A549 (cell line): ENCODE data around the gene KDM6B. TPM values are rescaled to one million over a fixed set of nuclear protein-coding genes. Genes with fewer than 3 reads are reported as not detected.
A peak's percentile ranks its signal among the peaks of the same experiment; 100 is the strongest.

ENCODE experiments used
- ATAC-seq, 2 experiments: fragments of 200-7000 bp in 1 of 2; fragments of >200 bp in 1 of 2; cut with Nextera tagmentation in 1 of 2; cut with Tn5 transposase in 1 of 2; 3 replicates each; pipeline versions ENCODE4 v1.8.0 to v1.9.1; 2018 to 2020; ENCODE audit warnings: mild to moderate bottlenecking in 1 of 2, moderate library complexity in 1 of 2
- CTCF ChIA-PET: fragments of 300-600 bp; sonication (Branson Sonifier 250); formaldehyde crosslinking; extraction: SDS; loops from one replicate; lab custom pipeline; 2021; ENCODE audit warnings: antibody characterized with exemption, inconsistent platforms; lab: Yijun Ruan, JAX
- POLR2A ChIA-PET: fragments of 350-600 bp; formaldehyde crosslinking; extraction: SDS; loops from one replicate; lab custom pipeline; 2021; ENCODE audit warnings: antibody characterized with exemption, inconsistent platforms; lab: Yijun Ruan, JAX
- DNase-seq, 2 experiments: peaks; one replicate each; pipeline versions ENCODE4 v3.0.0 to v3.0.0-alpha.2; 2011 to 2016; ENCODE audit warnings: low read depth in 1 of 2, low spot score in 1 of 2
- FAIRE-seq: peaks from 2 replicates; lab custom pipeline; 2011; peaks lifted over from hg19 to GRCh38; lab: Jason Lieb, UNC
- H3K27ac ChIP-seq, 2 experiments: fragments of >200 bp; sonication (Bioruptor Twin); formaldehyde crosslinking; 3 replicates each; pipeline ENCODE4 v1.5.1; 2016 to 2017
- H3K4me1 ChIP-seq: fragments of >200 bp; sonication (Bioruptor Twin); formaldehyde crosslinking; 3 replicates; pipeline ENCODE4 v1.6.1; 2016
- H3K4me2 ChIP-seq: fragments of >200 bp; sonication (Bioruptor Twin); formaldehyde crosslinking; 3 replicates; pipeline ENCODE4 v1.6.1; 2016
- H3K4me3 ChIP-seq: fragments of >200 bp; sonication (Bioruptor Twin); formaldehyde crosslinking; 3 replicates; pipeline ENCODE4 v1.5.1; 2016
- H3K9me3 ChIP-seq: fragments of >200 bp; sonication (Bioruptor Twin); formaldehyde crosslinking; 3 replicates; pipeline ENCODE4 v1.6.1; 2016
- BHLHE40 ChIP-seq: IDR thresholded peaks from 2 replicates; pipeline ENCODE4 v1.6.1; 2012; ENCODE audit warnings: low read depth, low read length, inconsistent platforms
- CHD2 ChIP-seq: fragments of 150-350 bp; IDR thresholded peaks from 2 replicates; pipeline ENCODE4 v1.6.1; 2014; ENCODE audit warnings: low read length; ENCODE audit not compliant: partially characterized antibody
- CHD4 ChIP-seq: fragments of 200-600 bp; sonication (generic); IDR thresholded peaks from 2 replicates; pipeline ENCODE4 v1.6.1; 2016; ENCODE audit warnings: antibody characterized with exemption, mild to moderate bottlenecking, borderline replicate concordance
- ESRRA ChIP-seq: fragments of 150-350 bp; IDR thresholded peaks from 2 replicates; pipeline ENCODE4 v1.6.1; 2014; ENCODE audit warnings: mild to moderate bottlenecking, low read length, borderline replicate concordance
- HEYL ChIP-seq: fragments of 250-450 bp; sonication (Bioruptor Pico); IDR thresholded peaks from 2 replicates; pipeline ENCODE4 v1.8.0; 2021; ENCODE audit warnings: mild to moderate bottlenecking, moderate library complexity
- JUN ChIP-seq, 2 experiments: fragments of >200 bp; sonication (Bioruptor Twin); formaldehyde crosslinking; IDR thresholded peaks; 2 replicates in 1 of 2; 3 replicates in 1 of 2; pipeline ENCODE4 v1.6.1; 2016 to 2017
- MAFK ChIP-seq: fragments of 450-650 bp; IDR thresholded peaks from 2 replicates; pipeline ENCODE4 v1.6.1; 2014; ENCODE audit not compliant: partially characterized antibody
- NR3C1 ChIP-seq: fragments of >200 bp; sonication (Bioruptor Twin); formaldehyde crosslinking; IDR thresholded peaks from 3 replicates; pipeline ENCODE4 v1.6.1; 2017
- POLR2A ChIP-seq: IDR thresholded peaks from 2 replicates; pipeline ENCODE4 v1.6.1; 2012; ENCODE audit warnings: mild to moderate bottlenecking, low read length
- POLR2AphosphoS2 ChIP-seq: conservative IDR thresholded peaks from 2 replicates; pipeline ENCODE4 v1.6.1; 2012; ENCODE audit warnings: low read length, improper control_type of control experiment, inconsistent platforms
- RAD21 ChIP-seq, 2 experiments: fragments of >200 bp in 1 of 2; sonication (Bioruptor Twin) in 1 of 2; formaldehyde crosslinking in 1 of 2; IDR thresholded peaks in 1 of 2; conservative IDR thresholded peaks in 1 of 2; 2 replicates in 1 of 2; 3 replicates in 1 of 2; pipeline ENCODE4 v1.6.1; 2012 to 2018; ENCODE audit warnings: inconsistent platforms in 1 of 2
- SMC3 ChIP-seq: fragments of >200 bp; sonication (Bioruptor Twin); formaldehyde crosslinking; IDR thresholded peaks from 3 replicates; pipeline ENCODE4 v1.6.1; 2018; ENCODE audit warnings: inconsistent platforms
- TFCP2L1 ChIP-seq: fragments of 250-450 bp; sonication (Bioruptor Pico); IDR thresholded peaks from 2 replicates; pipeline ENCODE4 v1.5.0; 2021; ENCODE audit warnings: mild to moderate bottlenecking
- WGBS: methylation state at CpG from one replicate; pipeline ENCODE4 v1.1.6; 2017; ENCODE audit errors: missing lambda C conversion rate; 5-methylcytosine and 5-hydroxymethylcytosine counted together
- polyA plus RNA-seq, 4 experiments: library from polyadenylated mRNA; depleted of rRNA in 3 of 4; stranded (reverse); fragments of >200 nt; fragmentation: RNase III in 1 of 4; extraction: RNeasy Plus Mini Kit Qiagen cat#74134 plus additional on column Dnase treatment in 1 of 4; gene quantifications; 2 replicates in 3 of 4; 3 replicates in 1 of 4; pipeline ENCODE4 v1.2.3, GENCODE V29; 2011 to 2017
- TF ChIP-seq, protein P1 (sequence below): fragments of >200 bp; sonication (Bioruptor Twin); formaldehyde crosslinking; IDR thresholded peaks from 3 replicates; pipeline ENCODE4 v1.5.1; 2016
- TF ChIP-seq, protein P2 (sequence below): IDR thresholded peaks from 2 replicates; pipeline ENCODE4 v1.6.1; 2012; ENCODE audit warnings: low read depth, borderline replicate concordance
- TF ChIP-seq, protein P3 (sequence below): IDR thresholded peaks from 2 replicates; pipeline ENCODE4 v1.6.1; 2012
- TF ChIP-seq, protein P4 (sequence below): fragments of 450-650 bp; IDR thresholded peaks from 2 replicates; pipeline ENCODE4 v1.6.1; 2014; ENCODE audit warnings: antibody characterized with exemption
- TF ChIP-seq, protein P5 (sequence below): fragments of 200-600 bp; sonication (generic); IDR thresholded peaks from 2 replicates; pipeline ENCODE4 v1.6.1; 2016; ENCODE audit warnings: antibody characterized with exemption, mild to moderate bottlenecking, moderate library complexity

The KDM6B gene
- polyA plus RNA-seq, 2 of the 4 experiments (the other 2 are of a cell fraction): 1.3 to 8.8 TPM

DNA sequence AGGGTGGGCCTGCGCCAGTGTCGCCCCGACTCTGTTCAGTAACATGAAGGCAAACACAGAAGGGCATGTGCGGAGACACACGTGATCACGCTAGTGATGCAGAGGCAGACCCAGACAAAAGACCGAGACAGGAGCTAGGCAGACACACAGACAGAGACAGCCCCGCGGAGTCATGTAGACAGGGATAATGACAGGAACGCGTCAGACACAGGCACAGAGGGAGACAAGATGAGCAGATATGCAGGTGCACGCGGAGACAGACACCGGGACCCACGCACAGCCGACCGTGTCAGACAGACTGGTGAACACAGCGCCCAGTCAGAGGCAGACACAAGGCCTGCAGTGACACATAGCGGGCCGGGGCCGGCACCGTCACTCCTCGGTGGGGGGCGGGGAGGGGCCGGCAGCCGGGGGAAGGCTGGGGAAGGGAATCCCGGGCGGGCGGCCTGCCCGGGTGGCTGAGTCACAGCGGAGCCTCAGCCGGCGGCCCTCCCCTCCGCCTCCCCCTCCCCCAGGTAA lies 7.4 kb downstream of the KDM6B start (continued):
- TF ChIP-seq RAD21 (conservative IDR thresholded peaks at IDR 0.05 in 1 of 2, IDR thresholded peaks at IDR 0.05 in 1 of 2) (peak in 1 of 2 experiments; percentile 64; a peak in 2 of 5 replicates), SMC3 (peak; percentile 53), POLR2AphosphoS2 (peak; percentile 67; the same call in 1 of the 2 replicates), NR3C1 (no peak), CHD4 (no peak), MAFK (no peak), POLR2A (peak; percentile 23; the same call in 1 of the 2 replicates), ESRRA (no peak)
- TF ChIP-seq, protein P1, sequence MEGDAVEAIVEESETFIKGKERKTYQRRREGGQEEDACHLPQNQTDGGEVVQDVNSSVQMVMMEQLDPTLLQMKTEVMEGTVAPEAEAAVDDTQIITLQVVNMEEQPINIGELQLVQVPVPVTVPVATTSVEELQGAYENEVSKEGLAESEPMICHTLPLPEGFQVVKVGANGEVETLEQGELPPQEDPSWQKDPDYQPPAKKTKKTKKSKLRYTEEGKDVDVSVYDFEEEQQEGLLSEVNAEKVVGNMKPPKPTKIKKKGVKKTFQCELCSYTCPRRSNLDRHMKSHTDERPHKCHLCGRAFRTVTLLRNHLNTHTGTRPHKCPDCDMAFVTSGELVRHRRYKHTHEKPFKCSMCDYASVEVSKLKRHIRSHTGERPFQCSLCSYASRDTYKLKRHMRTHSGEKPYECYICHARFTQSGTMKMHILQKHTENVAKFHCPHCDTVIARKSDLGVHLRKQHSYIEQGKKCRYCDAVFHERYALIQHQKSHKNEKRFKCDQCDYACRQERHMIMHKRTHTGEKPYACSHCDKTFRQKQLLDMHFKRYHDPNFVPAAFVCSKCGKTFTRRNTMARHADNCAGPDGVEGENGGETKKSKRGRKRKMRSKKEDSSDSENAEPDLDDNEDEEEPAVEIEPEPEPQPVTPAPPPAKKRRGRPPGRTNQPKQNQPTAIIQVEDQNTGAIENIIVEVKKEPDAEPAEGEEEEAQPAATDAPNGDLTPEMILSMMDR: peak; percentile 28; the same call in 2 of the 3 replicates
- TF ChIP-seq, protein P2, sequence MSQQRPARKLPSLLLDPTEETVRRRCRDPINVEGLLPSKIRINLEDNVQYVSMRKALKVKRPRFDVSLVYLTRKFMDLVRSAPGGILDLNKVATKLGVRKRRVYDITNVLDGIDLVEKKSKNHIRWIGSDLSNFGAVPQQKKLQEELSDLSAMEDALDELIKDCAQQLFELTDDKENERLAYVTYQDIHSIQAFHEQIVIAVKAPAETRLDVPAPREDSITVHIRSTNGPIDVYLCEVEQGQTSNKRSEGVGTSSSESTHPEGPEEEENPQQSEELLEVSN: no peak

DNA sequence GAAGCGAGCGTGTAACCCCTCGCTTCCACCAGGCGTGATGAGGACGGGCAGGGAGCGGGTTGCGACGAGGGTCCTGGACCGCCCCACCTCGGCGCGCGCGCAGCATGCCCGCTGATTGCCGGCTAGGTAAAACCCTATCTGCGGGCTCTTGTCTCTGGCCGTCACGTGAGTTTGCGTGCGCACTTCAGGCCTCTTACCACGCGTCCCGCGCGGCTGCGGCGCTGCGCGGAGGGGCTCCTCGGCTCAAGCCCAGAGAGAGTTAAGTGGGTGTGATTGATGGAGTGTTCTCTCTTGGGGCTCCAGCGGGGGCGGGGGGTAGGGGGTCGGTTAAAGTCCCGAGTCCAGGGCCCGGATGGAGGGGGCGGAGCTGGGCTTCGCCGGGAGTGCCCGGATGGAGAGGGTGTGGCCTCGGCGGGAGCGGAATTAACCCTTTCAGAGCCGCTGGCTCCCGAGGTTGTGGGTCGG lies 7.9 kb downstream of the KDM6B start:
- ChIA-PET POLR2A (interaction anchor here (1.0 to 5.7 kb wide), 6 partner anchors 9 to 155 kb away, joined by 3 to 65 read pairs (median 6); partner anchors contain the start of genes CYB5D1, KDM6B, NAA38 and TP53), CTCF (interaction anchor here (0.9 to 25.1 kb wide), 11 partner anchors 0 to 216 kb away, joined by 3 to 677 read pairs (median 5); partner anchors contain the start of genes KDM6B, NAA38, TP53 and WRAP53)
- no peak for TF ChIP-seq HEYL (CRISPR knock-in tag)
- TF ChIP-seq, protein P3, sequence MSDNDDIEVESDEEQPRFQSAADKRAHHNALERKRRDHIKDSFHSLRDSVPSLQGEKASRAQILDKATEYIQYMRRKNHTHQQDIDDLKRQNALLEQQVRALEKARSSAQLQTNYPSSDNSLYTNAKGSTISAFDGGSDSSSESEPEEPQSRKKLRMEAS: peak; percentile 77
- no peak for TF ChIP-seq CHD2
- TF ChIP-seq, protein P4, sequence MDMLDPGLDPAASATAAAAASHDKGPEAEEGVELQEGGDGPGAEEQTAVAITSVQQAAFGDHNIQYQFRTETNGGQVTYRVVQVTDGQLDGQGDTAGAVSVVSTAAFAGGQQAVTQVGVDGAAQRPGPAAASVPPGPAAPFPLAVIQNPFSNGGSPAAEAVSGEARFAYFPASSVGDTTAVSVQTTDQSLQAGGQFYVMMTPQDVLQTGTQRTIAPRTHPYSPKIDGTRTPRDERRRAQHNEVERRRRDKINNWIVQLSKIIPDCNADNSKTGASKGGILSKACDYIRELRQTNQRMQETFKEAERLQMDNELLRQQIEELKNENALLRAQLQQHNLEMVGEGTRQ: peak; percentile 65
- TF ChIP-seq BHLHE40: peak; percentile 85
- peak; percentile 80 for TF ChIP-seq TFCP2L1 (CRISPR knock-in tag)
- TF ChIP-seq, protein P5, sequence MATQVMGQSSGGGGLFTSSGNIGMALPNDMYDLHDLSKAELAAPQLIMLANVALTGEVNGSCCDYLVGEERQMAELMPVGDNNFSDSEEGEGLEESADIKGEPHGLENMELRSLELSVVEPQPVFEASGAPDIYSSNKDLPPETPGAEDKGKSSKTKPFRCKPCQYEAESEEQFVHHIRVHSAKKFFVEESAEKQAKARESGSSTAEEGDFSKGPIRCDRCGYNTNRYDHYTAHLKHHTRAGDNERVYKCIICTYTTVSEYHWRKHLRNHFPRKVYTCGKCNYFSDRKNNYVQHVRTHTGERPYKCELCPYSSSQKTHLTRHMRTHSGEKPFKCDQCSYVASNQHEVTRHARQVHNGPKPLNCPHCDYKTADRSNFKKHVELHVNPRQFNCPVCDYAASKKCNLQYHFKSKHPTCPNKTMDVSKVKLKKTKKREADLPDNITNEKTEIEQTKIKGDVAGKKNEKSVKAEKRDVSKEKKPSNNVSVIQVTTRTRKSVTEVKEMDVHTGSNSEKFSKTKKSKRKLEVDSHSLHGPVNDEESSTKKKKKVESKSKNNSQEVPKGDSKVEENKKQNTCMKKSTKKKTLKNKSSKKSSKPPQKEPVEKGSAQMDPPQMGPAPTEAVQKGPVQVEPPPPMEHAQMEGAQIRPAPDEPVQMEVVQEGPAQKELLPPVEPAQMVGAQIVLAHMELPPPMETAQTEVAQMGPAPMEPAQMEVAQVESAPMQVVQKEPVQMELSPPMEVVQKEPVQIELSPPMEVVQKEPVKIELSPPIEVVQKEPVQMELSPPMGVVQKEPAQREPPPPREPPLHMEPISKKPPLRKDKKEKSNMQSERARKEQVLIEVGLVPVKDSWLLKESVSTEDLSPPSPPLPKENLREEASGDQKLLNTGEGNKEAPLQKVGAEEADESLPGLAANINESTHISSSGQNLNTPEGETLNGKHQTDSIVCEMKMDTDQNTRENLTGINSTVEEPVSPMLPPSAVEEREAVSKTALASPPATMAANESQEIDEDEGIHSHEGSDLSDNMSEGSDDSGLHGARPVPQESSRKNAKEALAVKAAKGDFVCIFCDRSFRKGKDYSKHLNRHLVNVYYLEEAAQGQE: peak; percentile 20; the same call in 1 of the 2 replicates
- TF ChIP-seq JUN (IDR thresholded peaks at IDR 0.05): peak in 1 of 2 experiments; percentile 89
- Histone ChIP-seq H3K4me1 (peaks cover 51% of the 10 kb centered on the region), H3K27ac (peak overlapping the region; percentile 96), H3K4me2 (peak overlapping the region; percentile 91), H3K9me3 (no peaks in the 10 kb centered on the region), H3K4me3 (peak overlapping the region; percentile 80)
- WGBS: under 1% methylated on average over 33 of the region's 46 CpGs
- ATAC-seq: peak; percentile 12 to 49
- no peak for FAIRE-seq
- peak; percentile 90 to 92 for DNase-seq
